GM21367 (cell line): ENCODE data around the gene PLD1.
"Not testable (repeated sequence)": the region's sequence is repeated elsewhere in the genome, so short reads cannot be mapped to it uniquely, and the experiment has no call there.

Experiments
- ATAC-seq: cut with Tn5 transposase; IDR thresholded peaks from one replicate; pipeline ENCODE4 v1.9.1; 2021; ENCODE audit not compliant: unreplicated experiment

Gene PLD1

GRCh38 chr3:171703144-171703543 is 107.1 kb downstream of the PLD1 start:
- ATAC-seq = no peak

GRCh38 chr3:171700653-171701052 is 109.6 kb downstream of the PLD1 start:
- ATAC-seq = no peak

- ATAC-seq = no peak
Measured at GRCh38 chr3:171700157-171700556, 110.1 kb downstream of the PLD1 start.

GRCh38 chr3:171699601-171700000 is 110.7 kb downstream of the PLD1 start:
- no peak for ATAC-seq

- no peak for ATAC-seq
Measured at GRCh38 chr3:171696805-171697204, 113.5 kb downstream of the PLD1 start.

- ATAC-seq = no peak
Measured at GRCh38 chr3:171695426-171695825, 114.9 kb downstream of the PLD1 start.

GRCh38 chr3:171694888-171695287 is 115.4 kb downstream of the PLD1 start:
- ATAC-seq = no peak

- ATAC-seq = not testable (repeated sequence)
Measured at GRCh38 chr3:171692551-171692950, 117.7 kb downstream of the PLD1 start.

GRCh38 chr3:171691485-171691884 is 118.8 kb downstream of the PLD1 start:
- no peak for ATAC-seq

- ATAC-seq = no peak
Measured at GRCh38 chr3:171690281-171690680, 120.0 kb downstream of the PLD1 start.

- ATAC-seq = no peak
Measured at GRCh38 chr3:171688593-171688992, 121.7 kb downstream of the PLD1 start.

- ATAC-seq = no peak
Measured at GRCh38 chr3:171688002-171688401, 122.3 kb downstream of the PLD1 start.

- ATAC-seq = no peak
Measured at GRCh38 chr3:171687581-171687980, 122.7 kb downstream of the PLD1 start.

GRCh38 chr3:171687064-171687463 is 123.2 kb downstream of the PLD1 start:
- ATAC-seq = no peak

- no peak for ATAC-seq
Measured at GRCh38 chr3:171685116-171685895, 125.0 kb downstream of the PLD1 start.

- ATAC-seq = no peak
Measured at GRCh38 chr3:171684221-171684620, 126.1 kb downstream of the PLD1 start.

- ATAC-seq = no peak
Measured at GRCh38 chr3:171682743-171683142, 127.5 kb downstream of the PLD1 start.

GRCh38 chr3:171680726-171681411 is 129.4 kb downstream of the PLD1 start:
- no peak for ATAC-seq

GRCh38 chr3:171678971-171679492 is 131.3 kb downstream of the PLD1 start:
- ATAC-seq = no peak

GRCh38 chr3:171677706-171678105 is 132.6 kb downstream of the PLD1 start:
- ATAC-seq = no peak

GRCh38 chr3:171676601-171677175 is 133.6 kb downstream of the PLD1 start:
- ATAC-seq = no peak

GRCh38 chr3:171673951-171674350 is 136.3 kb downstream of the PLD1 start:
- ATAC-seq = no peak
